HG02610 (cell line): ENCODE measurements around the gene ABRAXAS1.

ENCODE experiments used
- ATAC-seq: cut with Tn5 transposase; IDR thresholded peaks from one replicate; pipeline ENCODE4 v1.9.1; 2021; ENCODE audit warnings: mild to moderate bottlenecking, moderate library complexity; ENCODE audit not compliant: unreplicated experiment

The ABRAXAS1 gene

GRCh38 chr4:83454686-83455085 is 30.2 kb downstream of the ABRAXAS1 start:
- ATAC-seq = no peak

- no peak for ATAC-seq
Measured at GRCh38 chr4:83449009-83449408, 35.9 kb downstream of the ABRAXAS1 start.

GRCh38 chr4:83440899-83441298 is 44.0 kb downstream of the ABRAXAS1 start:
- ATAC-seq = peak; percentile 73

GRCh38 chr4:83440148-83440814 is 44.6 kb downstream of the ABRAXAS1 start:
- ATAC-seq = no peak

GRCh38 chr4:83438719-83439118 is 46.2 kb downstream of the ABRAXAS1 start:
- no peak for ATAC-seq

- ATAC-seq = no peak
Measured at GRCh38 chr4:83436680-83437079, 48.2 kb downstream of the ABRAXAS1 start.

- no peak for ATAC-seq
Measured at GRCh38 chr4:83431200-83431599, 53.7 kb downstream of the ABRAXAS1 start.

GRCh38 chr4:83418211-83418610 is 66.7 kb downstream of the ABRAXAS1 start:
- ATAC-seq = no peak

GRCh38 chr4:83417566-83417965 is 67.3 kb downstream of the ABRAXAS1 start:
- no peak for ATAC-seq

GRCh38 chr4:83413676-83414075 is 71.2 kb downstream of the ABRAXAS1 start:
- no peak for ATAC-seq
